22Rv1 (cell line): ENCODE results near the gene CDC6.

ENCODE experiments used
- H3K27ac ChIP-seq: fragments of 450-650 bp; 2 replicates; pipeline ENCODE4 v1.5.1; 2017
- ZFX ChIP-seq: fragments of 450-650 bp; IDR thresholded peaks from 2 replicates; pipeline ENCODE4 v1.6.1; 2017; ENCODE audit warnings: antibody characterized with exemption, borderline replicate concordance
- TF ChIP-seq, protein P1 (sequence below): fragments of 450-650 bp; IDR thresholded peaks from 2 replicates; pipeline ENCODE4 v1.5.1; 2017; ENCODE audit warnings: mild to moderate bottlenecking

The CDC6 gene

GRCh38 chr17:40251576-40251975 lies 36.1 kb upstream of the CDC6 start:
- no peak overlapping the region for H3K27ac ChIP-seq
- TF ChIP-seq, protein P1, sequence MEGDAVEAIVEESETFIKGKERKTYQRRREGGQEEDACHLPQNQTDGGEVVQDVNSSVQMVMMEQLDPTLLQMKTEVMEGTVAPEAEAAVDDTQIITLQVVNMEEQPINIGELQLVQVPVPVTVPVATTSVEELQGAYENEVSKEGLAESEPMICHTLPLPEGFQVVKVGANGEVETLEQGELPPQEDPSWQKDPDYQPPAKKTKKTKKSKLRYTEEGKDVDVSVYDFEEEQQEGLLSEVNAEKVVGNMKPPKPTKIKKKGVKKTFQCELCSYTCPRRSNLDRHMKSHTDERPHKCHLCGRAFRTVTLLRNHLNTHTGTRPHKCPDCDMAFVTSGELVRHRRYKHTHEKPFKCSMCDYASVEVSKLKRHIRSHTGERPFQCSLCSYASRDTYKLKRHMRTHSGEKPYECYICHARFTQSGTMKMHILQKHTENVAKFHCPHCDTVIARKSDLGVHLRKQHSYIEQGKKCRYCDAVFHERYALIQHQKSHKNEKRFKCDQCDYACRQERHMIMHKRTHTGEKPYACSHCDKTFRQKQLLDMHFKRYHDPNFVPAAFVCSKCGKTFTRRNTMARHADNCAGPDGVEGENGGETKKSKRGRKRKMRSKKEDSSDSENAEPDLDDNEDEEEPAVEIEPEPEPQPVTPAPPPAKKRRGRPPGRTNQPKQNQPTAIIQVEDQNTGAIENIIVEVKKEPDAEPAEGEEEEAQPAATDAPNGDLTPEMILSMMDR: no peak
- TF ChIP-seq ZFX: no peak

GRCh38 chr17:40253565-40253964 lies 34.1 kb upstream of the CDC6 start:
- no peak overlapping the region for H3K27ac ChIP-seq
- no peak for TF ChIP-seq ZFX
- TF ChIP-seq, protein P1: no peak

- no peak overlapping the region for H3K27ac ChIP-seq
- TF ChIP-seq, protein P1: no peak
- no peak for TF ChIP-seq ZFX
Observed at GRCh38 chr17:40259505-40259904, 28.2 kb upstream of the CDC6 start.

GRCh38 chr17:40260528-40260927 lies 27.2 kb upstream of the CDC6 start:
- TF ChIP-seq ZFX: no peak
- TF ChIP-seq, protein P1: no peak
- no peak overlapping the region for H3K27ac ChIP-seq

GRCh38 chr17:40264458-40265185 lies 23.1 kb upstream of the CDC6 start:
- no peak for TF ChIP-seq ZFX
- TF ChIP-seq, protein P1: no peak
- H3K27ac ChIP-seq: no peak overlapping the region

DNA sequence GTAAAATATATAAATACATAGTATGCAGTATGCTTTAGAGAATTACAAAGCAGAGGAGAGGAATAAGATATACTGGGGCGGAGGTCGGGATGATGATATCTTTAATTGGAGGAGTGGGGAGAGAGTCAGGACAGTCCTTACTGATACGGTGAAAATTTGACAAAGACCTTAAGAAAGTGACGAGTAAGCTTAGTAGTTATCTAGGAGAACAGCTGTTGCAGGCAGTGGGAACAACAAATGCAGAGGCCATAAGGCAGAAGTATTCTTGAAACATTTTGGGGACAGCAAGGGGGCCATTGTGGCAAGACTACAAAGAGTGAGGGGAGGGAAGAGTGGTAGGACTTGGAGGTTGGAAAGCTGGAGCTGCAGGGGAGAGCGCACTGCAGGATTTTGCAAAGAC lies 22.3 kb upstream of the CDC6 start:
- TF ChIP-seq, protein P1: no peak
- TF ChIP-seq ZFX: no peak
- H3K27ac ChIP-seq: no peak overlapping the region

- TF ChIP-seq, protein P1: no peak
- TF ChIP-seq ZFX: no peak
- no peak overlapping the region for H3K27ac ChIP-seq
Observed at GRCh38 chr17:40266882-40267281, 20.8 kb upstream of the CDC6 start.
